Iris pigment epithelial cell (primary cell): Measurements from ENCODE around the gene CSF3R.
"Not testable (repeated sequence)": the region's sequence is repeated elsewhere in the genome, so short reads cannot be mapped to it uniquely, and the experiment has no call there.

Source experiments
- DNase-seq: peaks from one replicate; pipeline ENCODE4 v3.0.0-alpha.2; 2011; ENCODE audit warnings: low read depth

The CSF3R gene

GRCh38 chr1:36481771-36482723, 666 bp downstream of the CSF3R start:
- DNase-seq: no peak

GRCh38 chr1:36481091-36481490, 1.6 kb downstream of the CSF3R start:
- no peak for DNase-seq

GRCh38 chr1:36480161-36480560, 2.6 kb downstream of the CSF3R start:
- DNase-seq: no peak

GRCh38 chr1:36479505-36480051, 3.1 kb downstream of the CSF3R start:
- DNase-seq: peak; percentile 41

- DNase-seq: not testable (repeated sequence)
Observed at GRCh38 chr1:36477615-36478014, 5.1 kb downstream of the CSF3R start.

- DNase-seq: no peak
Observed at GRCh38 chr1:36476945-36477344, 5.8 kb downstream of the CSF3R start.

GRCh38 chr1:36475910-36476604, 6.7 kb downstream of the CSF3R start:
- no peak for DNase-seq

GRCh38 chr1:36475341-36475740, 7.4 kb downstream of the CSF3R start:
- no peak for DNase-seq

GRCh38 chr1:36472656-36473055, 10.1 kb downstream of the CSF3R start:
- no peak for DNase-seq

GRCh38 chr1:36471830-36472641, 10.7 kb downstream of the CSF3R start:
- DNase-seq: no peak

- no peak for DNase-seq
Observed at GRCh38 chr1:36469163-36469562, 13.6 kb downstream of the CSF3R start.

- no peak for DNase-seq
Observed at GRCh38 chr1:36467700-36468455, 14.8 kb downstream of the CSF3R start.

GRCh38 chr1:36467027-36467410, 15.7 kb downstream of the CSF3R start:
- DNase-seq: no peak

- no peak for DNase-seq
Observed at GRCh38 chr1:36466370-36467026, 16.2 kb downstream of the CSF3R start.

GRCh38 chr1:36465731-36466369, 16.9 kb downstream of the CSF3R start:
- peak; percentile 14 for DNase-seq

- peak; percentile 25 for DNase-seq
Observed at GRCh38 chr1:36464605-36465393, 17.9 kb downstream of the CSF3R start.

GRCh38 chr1:36463803-36464604, 18.7 kb downstream of the CSF3R start, which contains the start of gene MRPS15:
Gene MRPS15 (minus strand): TSS chr1:36464384. CDS start chr1:36464275, 109 bp downstream.
- DNase-seq: peak; percentile 95

- DNase-seq: no peak
Observed at GRCh38 chr1:36463463-36463802, 19.3 kb downstream of the CSF3R start.

GRCh38 chr1:36458910-36459309, 23.8 kb downstream of the CSF3R start:
- no peak for DNase-seq
